ENCODE measurements around the gene INIP. TPM values are rescaled to one million over a fixed set of nuclear protein-coding genes. Genes with fewer than 3 reads are reported as not detected.

The INIP gene
- polyA plus RNA-seq, 1 donor from 2014 or later = 64.7 TPM

DNA sequence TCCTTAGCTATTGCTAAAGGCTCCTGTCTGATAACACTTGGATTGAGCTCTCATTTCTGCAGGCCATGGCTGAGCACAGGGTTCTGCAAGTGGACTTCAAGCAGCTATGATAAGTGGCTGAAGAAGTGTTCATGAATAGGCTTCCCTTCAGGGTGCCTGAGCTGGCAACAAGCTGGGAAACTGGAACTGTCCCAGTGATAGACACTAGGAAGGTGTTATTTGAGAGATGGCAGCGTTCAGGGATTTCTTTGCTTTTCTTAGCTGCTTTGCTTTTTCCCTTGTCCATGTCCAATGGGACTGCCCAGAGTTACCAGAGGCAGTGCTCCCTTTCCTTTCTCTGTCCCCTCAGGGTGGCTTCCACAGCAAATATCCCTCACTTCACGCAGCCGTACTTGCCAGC lies 75.8 kb downstream of the INIP start:
- Histone ChIP-seq H3K9me3 (ENCODE audit: low read length) (no peaks in the 10 kb centered on the region), H3F3A (ENCODE audit: insufficient read depth, low read length, poor library complexity, severe bottlenecking) (no peaks in the 10 kb centered on the region), H4K20me1 (ENCODE audit: insufficient read depth) (no peaks in the 10 kb centered on the region), H3K4me2 (ENCODE audit: low read length) (no peak overlapping the region), H3K36me3 (ENCODE audit: insufficient read depth, low read length) (peaks cover 8% of the 10 kb centered on the region), H3K9me2 (ENCODE audit: insufficient read depth, low read length) (no peaks in the 10 kb centered on the region), H3K9ac (ENCODE audit: low read length) (no peak overlapping the region), H2AFZ (ENCODE audit: low read depth, low read length) (no peak overlapping the region), H3K79me2 (replicated peaks; ENCODE audit: insufficient read depth, low read length) (no peaks in the 10 kb centered on the region), H3K27me3 (ENCODE audit: insufficient read depth, low read depth, low read length) (no peaks in the 10 kb centered on the region), H3K27ac (ENCODE audit: low read length) (no peak overlapping the region), H3K4me3 (ENCODE audit: low read length) (no peak overlapping the region)
- TF ChIP-seq, protein P1, sequence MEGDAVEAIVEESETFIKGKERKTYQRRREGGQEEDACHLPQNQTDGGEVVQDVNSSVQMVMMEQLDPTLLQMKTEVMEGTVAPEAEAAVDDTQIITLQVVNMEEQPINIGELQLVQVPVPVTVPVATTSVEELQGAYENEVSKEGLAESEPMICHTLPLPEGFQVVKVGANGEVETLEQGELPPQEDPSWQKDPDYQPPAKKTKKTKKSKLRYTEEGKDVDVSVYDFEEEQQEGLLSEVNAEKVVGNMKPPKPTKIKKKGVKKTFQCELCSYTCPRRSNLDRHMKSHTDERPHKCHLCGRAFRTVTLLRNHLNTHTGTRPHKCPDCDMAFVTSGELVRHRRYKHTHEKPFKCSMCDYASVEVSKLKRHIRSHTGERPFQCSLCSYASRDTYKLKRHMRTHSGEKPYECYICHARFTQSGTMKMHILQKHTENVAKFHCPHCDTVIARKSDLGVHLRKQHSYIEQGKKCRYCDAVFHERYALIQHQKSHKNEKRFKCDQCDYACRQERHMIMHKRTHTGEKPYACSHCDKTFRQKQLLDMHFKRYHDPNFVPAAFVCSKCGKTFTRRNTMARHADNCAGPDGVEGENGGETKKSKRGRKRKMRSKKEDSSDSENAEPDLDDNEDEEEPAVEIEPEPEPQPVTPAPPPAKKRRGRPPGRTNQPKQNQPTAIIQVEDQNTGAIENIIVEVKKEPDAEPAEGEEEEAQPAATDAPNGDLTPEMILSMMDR (IDR thresholded peaks at IDR 0.05; ENCODE audit: poor library complexity, severe bottlenecking) = no peak
- TF ChIP-seq, protein P2, sequence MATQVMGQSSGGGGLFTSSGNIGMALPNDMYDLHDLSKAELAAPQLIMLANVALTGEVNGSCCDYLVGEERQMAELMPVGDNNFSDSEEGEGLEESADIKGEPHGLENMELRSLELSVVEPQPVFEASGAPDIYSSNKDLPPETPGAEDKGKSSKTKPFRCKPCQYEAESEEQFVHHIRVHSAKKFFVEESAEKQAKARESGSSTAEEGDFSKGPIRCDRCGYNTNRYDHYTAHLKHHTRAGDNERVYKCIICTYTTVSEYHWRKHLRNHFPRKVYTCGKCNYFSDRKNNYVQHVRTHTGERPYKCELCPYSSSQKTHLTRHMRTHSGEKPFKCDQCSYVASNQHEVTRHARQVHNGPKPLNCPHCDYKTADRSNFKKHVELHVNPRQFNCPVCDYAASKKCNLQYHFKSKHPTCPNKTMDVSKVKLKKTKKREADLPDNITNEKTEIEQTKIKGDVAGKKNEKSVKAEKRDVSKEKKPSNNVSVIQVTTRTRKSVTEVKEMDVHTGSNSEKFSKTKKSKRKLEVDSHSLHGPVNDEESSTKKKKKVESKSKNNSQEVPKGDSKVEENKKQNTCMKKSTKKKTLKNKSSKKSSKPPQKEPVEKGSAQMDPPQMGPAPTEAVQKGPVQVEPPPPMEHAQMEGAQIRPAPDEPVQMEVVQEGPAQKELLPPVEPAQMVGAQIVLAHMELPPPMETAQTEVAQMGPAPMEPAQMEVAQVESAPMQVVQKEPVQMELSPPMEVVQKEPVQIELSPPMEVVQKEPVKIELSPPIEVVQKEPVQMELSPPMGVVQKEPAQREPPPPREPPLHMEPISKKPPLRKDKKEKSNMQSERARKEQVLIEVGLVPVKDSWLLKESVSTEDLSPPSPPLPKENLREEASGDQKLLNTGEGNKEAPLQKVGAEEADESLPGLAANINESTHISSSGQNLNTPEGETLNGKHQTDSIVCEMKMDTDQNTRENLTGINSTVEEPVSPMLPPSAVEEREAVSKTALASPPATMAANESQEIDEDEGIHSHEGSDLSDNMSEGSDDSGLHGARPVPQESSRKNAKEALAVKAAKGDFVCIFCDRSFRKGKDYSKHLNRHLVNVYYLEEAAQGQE (IDR thresholded peaks at IDR 0.05; ENCODE audit: borderline replicate concordance) = no peak
- TF ChIP-seq SMC3 (conservative IDR thresholded peaks at IDR 0.05; ENCODE audit: poor library complexity) (no peak), MXI1 (conservative IDR thresholded peaks at IDR 0.05; ENCODE audit: poor library complexity, severe bottlenecking) (no peak), EP300 (conservative IDR thresholded peaks at IDR 0.05; ENCODE audit: poor library complexity, severe bottlenecking) (no peak), EZH2 (IDR thresholded peaks at IDR 0.05; ENCODE audit: borderline replicate concordance, insufficient read depth, low read length, poor library complexity, severe bottlenecking) (no peak), POLR2AphosphoS5 (IDR thresholded peaks at IDR 0.05) (no peak), RAD21 (conservative IDR thresholded peaks at IDR 0.05) (no peak), TAF1 (IDR thresholded peaks at IDR 0.05; ENCODE audit: low read depth) (no peak)

DNA sequence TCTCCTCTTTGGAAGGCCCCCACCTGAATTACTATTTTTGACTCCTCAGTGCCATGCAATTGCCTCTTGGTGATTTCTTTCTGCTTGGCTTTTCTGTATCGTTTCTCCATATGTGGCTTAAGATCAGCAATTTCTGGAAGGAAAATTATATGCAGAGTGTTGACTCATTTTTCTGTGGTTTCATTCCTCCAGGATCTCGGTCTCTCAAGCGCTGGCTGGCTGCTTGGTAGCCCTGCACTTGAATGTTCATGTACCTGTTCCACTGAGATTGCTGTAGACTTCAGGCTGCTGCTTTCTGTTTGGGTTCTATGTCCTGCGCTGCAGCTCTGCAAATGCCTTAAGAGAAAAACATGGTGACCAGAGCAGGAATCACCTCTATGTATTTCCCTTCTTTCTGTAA lies 77.6 kb downstream of the INIP start:
- H3K9me3 ChIP-seq (ENCODE audit: low read length) = no peaks in the 10 kb centered on the region
- no peak overlapping the region for H3K9ac ChIP-seq (ENCODE audit: low read length)
- H3K4me3 ChIP-seq (ENCODE audit: low read length) = no peak overlapping the region
- no peaks in the 10 kb centered on the region for H4K20me1 ChIP-seq (ENCODE audit: insufficient read depth)
- H3K27me3 ChIP-seq (ENCODE audit: insufficient read depth, low read depth, low read length) = no peaks in the 10 kb centered on the region
- H3K79me2 ChIP-seq (replicated peaks; ENCODE audit: insufficient read depth, low read length) = no peaks in the 10 kb centered on the region
- no peaks in the 10 kb centered on the region for H3K9me2 ChIP-seq (ENCODE audit: insufficient read depth, low read length)
- no peak overlapping the region for H2AFZ ChIP-seq (ENCODE audit: low read depth, low read length)
- H3K27ac ChIP-seq (ENCODE audit: low read length) = no peak overlapping the region
- no peaks in the 10 kb centered on the region for H3K36me3 ChIP-seq (ENCODE audit: insufficient read depth, low read length)
- no peaks in the 10 kb centered on the region for H3F3A ChIP-seq (ENCODE audit: insufficient read depth, low read length, poor library complexity, severe bottlenecking)
- no peak overlapping the region for H3K4me2 ChIP-seq (ENCODE audit: low read length)
- TF ChIP-seq SMC3 (conservative IDR thresholded peaks at IDR 0.05; ENCODE audit: poor library complexity) (no peak), POLR2AphosphoS5 (IDR thresholded peaks at IDR 0.05) (no peak), EP300 (conservative IDR thresholded peaks at IDR 0.05; ENCODE audit: poor library complexity, severe bottlenecking) (no peak), TAF1 (IDR thresholded peaks at IDR 0.05; ENCODE audit: low read depth) (no peak), RAD21 (conservative IDR thresholded peaks at IDR 0.05) (no peak), EZH2 (IDR thresholded peaks at IDR 0.05; ENCODE audit: borderline replicate concordance, insufficient read depth, low read length, poor library complexity, severe bottlenecking) (no peak)

Other genes with a start within 250 kb of the INIP start
- 8.4 and 8.7 TPM in 2 replicates for gene KIAA1958, start 231.3 kb downstream of the INIP start, polyA plus RNA-seq
- 30.0 and 31.5 TPM in 2 replicates for gene SNX30, start 32.6 kb upstream of the INIP start, polyA plus RNA-seq
- not detected in 2 replicates for gene SLC46A2, start 172.8 kb upstream of the INIP start, polyA plus RNA-seq